ENCODE measurements around the gene RABGAP1L. TPM values are rescaled to one million over a fixed set of nuclear protein-coding genes. Genes with fewer than 3 reads are reported as not detected.

Gene RABGAP1L
- total RNA-seq, 2 donors from 2014 or later: 148 to 174 TPM

DNA sequence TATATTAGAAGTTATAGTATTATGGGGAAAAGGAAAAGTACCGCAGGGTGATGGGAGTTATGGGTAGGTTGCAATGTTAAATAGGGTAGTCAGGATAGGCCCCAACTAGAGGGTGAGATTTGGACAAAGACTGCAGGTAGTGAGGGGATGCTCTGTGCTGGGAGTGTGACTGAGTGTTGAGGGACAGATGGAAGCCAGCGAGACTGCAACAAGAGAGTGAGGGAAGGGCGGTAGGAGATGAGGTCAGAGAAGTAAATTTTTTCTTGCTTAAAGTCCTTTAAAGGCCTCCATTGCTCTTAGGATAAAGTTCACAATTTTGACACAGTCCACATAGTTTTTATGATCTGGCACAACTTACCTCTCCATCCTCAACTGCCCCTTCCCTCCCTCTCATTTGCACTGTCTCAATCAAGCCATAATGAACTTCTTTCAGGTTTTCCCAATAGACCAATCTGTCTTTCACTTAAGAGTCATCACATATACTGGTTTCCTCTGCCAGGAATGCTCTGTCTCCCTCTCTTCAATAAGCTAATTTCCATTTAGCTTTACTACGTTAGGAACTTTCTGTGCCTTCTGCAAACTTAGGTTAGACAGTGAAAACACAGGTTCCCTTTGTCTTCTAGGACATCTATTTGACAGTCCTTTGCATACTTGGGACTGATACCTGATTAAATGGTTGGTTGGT is 602.7 kb downstream of the RABGAP1L start:
- no peak for DNase-seq (ENCODE audit: low spot score)
- Histone ChIP-seq H3K27me3 (no peaks in the 10 kb centered on the region), H3K9me3 (no peaks in the 10 kb centered on the region), H3K4me3 (no peak overlapping the region), H3K4me1 (no peaks in the 10 kb centered on the region), H3K27ac (no peak overlapping the region), H3K36me3 (no peaks in the 10 kb centered on the region)
- TF ChIP-seq, protein P1, sequence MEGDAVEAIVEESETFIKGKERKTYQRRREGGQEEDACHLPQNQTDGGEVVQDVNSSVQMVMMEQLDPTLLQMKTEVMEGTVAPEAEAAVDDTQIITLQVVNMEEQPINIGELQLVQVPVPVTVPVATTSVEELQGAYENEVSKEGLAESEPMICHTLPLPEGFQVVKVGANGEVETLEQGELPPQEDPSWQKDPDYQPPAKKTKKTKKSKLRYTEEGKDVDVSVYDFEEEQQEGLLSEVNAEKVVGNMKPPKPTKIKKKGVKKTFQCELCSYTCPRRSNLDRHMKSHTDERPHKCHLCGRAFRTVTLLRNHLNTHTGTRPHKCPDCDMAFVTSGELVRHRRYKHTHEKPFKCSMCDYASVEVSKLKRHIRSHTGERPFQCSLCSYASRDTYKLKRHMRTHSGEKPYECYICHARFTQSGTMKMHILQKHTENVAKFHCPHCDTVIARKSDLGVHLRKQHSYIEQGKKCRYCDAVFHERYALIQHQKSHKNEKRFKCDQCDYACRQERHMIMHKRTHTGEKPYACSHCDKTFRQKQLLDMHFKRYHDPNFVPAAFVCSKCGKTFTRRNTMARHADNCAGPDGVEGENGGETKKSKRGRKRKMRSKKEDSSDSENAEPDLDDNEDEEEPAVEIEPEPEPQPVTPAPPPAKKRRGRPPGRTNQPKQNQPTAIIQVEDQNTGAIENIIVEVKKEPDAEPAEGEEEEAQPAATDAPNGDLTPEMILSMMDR (IDR thresholded peaks at IDR 0.05): no peak

DNA sequence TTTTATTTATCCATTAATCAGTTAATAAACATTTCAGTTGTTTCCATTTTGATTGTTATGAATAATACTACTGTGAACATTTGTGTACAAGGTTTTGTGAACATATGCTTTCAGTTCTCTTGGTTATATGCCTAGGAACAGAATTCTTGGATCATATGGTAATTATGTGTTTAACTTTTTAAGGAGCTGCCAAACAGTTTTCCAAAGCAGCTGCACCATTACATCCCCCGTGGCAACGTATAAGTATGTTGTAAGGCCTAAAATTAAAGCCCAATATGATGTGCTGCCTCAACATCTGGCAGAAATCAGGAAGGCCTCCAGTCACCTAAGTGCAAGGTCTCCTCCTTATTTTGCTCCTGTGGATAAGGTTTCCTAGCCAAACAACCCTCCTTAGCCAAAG is 604.9 kb downstream of the RABGAP1L start:
- no peak for DNase-seq (ENCODE audit: low spot score)
- H3K4me1 ChIP-seq: no peaks in the 10 kb centered on the region
- H3K36me3 ChIP-seq: no peaks in the 10 kb centered on the region
- H3K27ac ChIP-seq: no peak overlapping the region
- TF ChIP-seq, protein P1 (IDR thresholded peaks at IDR 0.05): no peak
- H3K4me3 ChIP-seq: no peak overlapping the region
- no peaks in the 10 kb centered on the region for H3K9me3 ChIP-seq
- H3K27me3 ChIP-seq: no peaks in the 10 kb centered on the region

DNA sequence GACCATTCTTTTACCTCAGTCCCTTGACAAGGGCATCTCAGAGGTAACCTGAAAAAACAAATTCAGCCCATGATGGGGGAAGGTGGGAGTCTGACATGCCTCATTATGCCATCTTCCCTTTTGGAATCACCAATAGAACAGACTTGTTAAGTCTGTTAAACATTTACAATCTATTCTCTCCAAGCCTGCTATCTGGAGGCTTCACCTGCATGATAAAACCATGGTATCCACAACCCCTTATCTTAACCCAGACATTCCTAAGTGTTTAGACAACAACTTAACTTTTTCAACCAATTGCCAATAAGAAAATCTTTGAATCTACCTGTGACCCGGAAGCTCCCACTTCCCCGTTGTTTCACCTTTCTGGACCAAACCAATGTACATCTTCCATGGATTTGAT is 607.4 kb downstream of the RABGAP1L start:
- Histone ChIP-seq H3K4me3 (no peak overlapping the region), H3K27me3 (no peaks in the 10 kb centered on the region), H3K4me1 (no peaks in the 10 kb centered on the region), H3K27ac (no peak overlapping the region), H3K36me3 (no peaks in the 10 kb centered on the region), H3K9me3 (no peaks in the 10 kb centered on the region)
- no peak for DNase-seq (ENCODE audit: low spot score)
- TF ChIP-seq, protein P1 (IDR thresholded peaks at IDR 0.05): no peak

DNA sequence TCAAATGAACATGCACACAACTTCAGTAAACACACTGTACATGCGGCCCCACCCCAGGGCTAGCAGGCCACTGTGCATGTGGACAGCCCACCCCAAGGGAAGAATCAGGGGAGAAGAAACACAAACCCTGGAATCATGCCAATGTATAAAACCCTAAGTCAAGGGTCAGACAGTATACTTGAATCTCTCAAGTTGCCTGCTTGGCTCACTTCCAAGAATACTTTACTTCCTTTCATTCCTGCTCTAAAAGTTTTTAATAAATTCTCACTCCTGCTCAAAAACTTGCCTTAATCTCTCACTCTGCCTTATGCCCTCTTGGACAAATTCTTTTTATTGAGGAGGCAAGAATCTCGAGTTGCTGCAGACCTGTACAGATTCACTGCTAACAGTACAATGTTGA is 609.2 kb downstream of the RABGAP1L start:
- Histone ChIP-seq H3K27ac (no peak overlapping the region), H3K9me3 (no peaks in the 10 kb centered on the region), H3K4me3 (no peak overlapping the region), H3K27me3 (no peaks in the 10 kb centered on the region), H3K4me1 (no peaks in the 10 kb centered on the region), H3K36me3 (no peaks in the 10 kb centered on the region)
- TF ChIP-seq, protein P1 (IDR thresholded peaks at IDR 0.05): no peak
- DNase-seq (ENCODE audit: low spot score): no peak

DNA sequence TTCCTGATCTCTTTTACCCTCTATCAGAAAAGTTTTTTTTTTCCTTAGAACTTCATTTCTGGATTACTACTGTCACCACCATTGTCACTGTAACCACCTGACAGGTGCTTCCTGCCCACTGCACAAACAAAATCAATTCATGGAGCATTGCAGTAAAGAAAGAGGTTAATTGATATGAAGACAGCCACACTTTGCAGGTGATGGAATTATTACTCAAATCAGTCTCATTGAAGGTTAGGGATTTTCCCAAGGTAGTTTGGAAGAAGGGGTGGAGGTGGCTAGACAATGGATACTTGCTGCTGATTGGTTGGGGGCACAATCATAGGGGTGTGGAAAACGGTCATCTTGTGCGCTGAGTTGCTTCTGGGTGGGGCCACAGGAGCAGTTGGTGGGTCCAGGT is 609.6 kb downstream of the RABGAP1L start:
- TF ChIP-seq, protein P1 (IDR thresholded peaks at IDR 0.05): no peak
- DNase-seq (ENCODE audit: low spot score): no peak
- H3K4me1 ChIP-seq: no peaks in the 10 kb centered on the region
- H3K36me3 ChIP-seq: no peaks in the 10 kb centered on the region
- no peaks in the 10 kb centered on the region for H3K9me3 ChIP-seq
- H3K27ac ChIP-seq: no peak overlapping the region
- no peaks in the 10 kb centered on the region for H3K27me3 ChIP-seq
- no peak overlapping the region for H3K4me3 ChIP-seq
